HCT116 (cell line): ENCODE measurements around the gene MORF4L1. TPM values are rescaled to one million over a fixed set of nuclear protein-coding genes. Genes with fewer than 3 reads are reported as not detected.

ENCODE experiments used
- ATAC-seq: fragments of 200-7000 bp; cut with Tn5 transposase; 2 replicates; pipeline ENCODE4 v1.9.1; 2020; ENCODE audit warnings: mild to moderate bottlenecking, moderate library complexity
- BruUV-seq: library from RNA; stranded (reverse); fragments of 400-500 nt; replicated peaks from 2 replicates; lab custom pipeline; 2021; lab: Mats Ljungman, UMichigan
- CTCF ChIA-PET: fragments of 300-600 bp; sonication (Branson Sonifier 250); formaldehyde crosslinking; loops from one replicate; lab custom pipeline; 2021; ENCODE audit warnings: antibody characterized with exemption; lab: Charles Lee
- POLR2A ChIA-PET: fragments of 300-600, 350-600 bp; sonication (Branson Sonifier 250); formaldehyde crosslinking; loops from one replicate; lab custom pipeline; 2021; ENCODE audit warnings: antibody characterized with exemption; lab: Charles Lee
- RAD21 ChIA-PET, 2 experiments: fragments of 300-600 bp; sonication (Branson Sonifier 250); formaldehyde crosslinking; loops; one replicate each; lab custom pipeline; 2023; ENCODE audit warnings: low total read pairs in 2 of 2; ENCODE audit not compliant: uncharacterized antibody in 2 of 2, unreplicated experiment in 2 of 2, low non-redundant PET in 1 of 2; lab: Charles Lee
- DNase-seq: peaks from one replicate; pipeline ENCODE4 v3.0.0-alpha.2; 2010; ENCODE audit warnings: low read depth, low spot score
- H2AFZ ChIP-seq: fragments of 200-600 bp; shearing (Covaris generic), sonication (generic); 2 replicates; pipeline ENCODE4 v1.6.1; 2017; ENCODE audit warnings: low read depth, mixed run types, mixed read lengths, antibody characterized with exemption, low read length; ENCODE audit not compliant: poor library complexity, severe bottlenecking
- H3K27ac ChIP-seq: 2 replicates; pipeline ENCODE4 v1.5.1; 2012; ENCODE audit warnings: low read depth, low read length
- H3K27me3 ChIP-seq: fragments of 200-600 bp; sonication (generic); 2 replicates; pipeline ENCODE4 v1.6.1; 2016; ENCODE audit warnings: mixed run types, low read length, mixed read lengths; ENCODE audit not compliant: insufficient read depth
- H3K36me3 ChIP-seq, 2 experiments: fragments of 200-500 bp in 1 of 2; fragments of 200-600 bp in 1 of 2; sonication (Bioruptor generic) in 1 of 2; sonication (generic) in 1 of 2; 2 replicates each; pipeline versions ENCODE4 v1.5.1 to v1.6.1; 2014 to 2016; ENCODE audit warnings: low read length in 2 of 2, inconsistent platforms in 1 of 2, mixed read lengths in 1 of 2, mixed run types in 1 of 2; ENCODE audit not compliant: insufficient read depth in 2 of 2, control insufficient read depth in 1 of 2
- H3K4me1 ChIP-seq, 2 experiments: fragments of 200-600 bp in 1 of 2; sonication (generic) in 1 of 2; 2 replicates each; pipeline versions ENCODE4 v1.5.1 to v1.6.1; 2012 to 2017; ENCODE audit warnings: low read length in 2 of 2, inconsistent platforms in 1 of 2, mild to moderate bottlenecking in 1 of 2, mixed read lengths in 1 of 2, mixed run types in 1 of 2, moderate library complexity in 1 of 2; ENCODE audit not compliant: insufficient read depth in 2 of 2, control insufficient read depth in 1 of 2
- H3K4me2 ChIP-seq: fragments of 200-600 bp; sonication (generic); 2 replicates; pipeline ENCODE4 v1.6.1; 2017; ENCODE audit warnings: mixed run types, low read length, mixed read lengths
- H3K4me3 ChIP-seq, 2 experiments: fragments of 200-600 bp in 1 of 2; sonication (generic) in 1 of 2; replicated peaks in 1 of 2; 2 replicates each; pipeline ENCODE4 v1.5.1; 2011 to 2016; ENCODE audit warnings: low read length in 2 of 2, control low read depth in 1 of 2, low read depth in 1 of 2, mild to moderate bottlenecking in 1 of 2, mixed read lengths in 1 of 2, mixed run types in 1 of 2
- H3K79me2 ChIP-seq: fragments of 200-600 bp; sonication (generic); 2 replicates; pipeline ENCODE4 v1.6.1; 2017; ENCODE audit warnings: mild to moderate bottlenecking, mixed run types, low read length, moderate library complexity, mixed read lengths; ENCODE audit not compliant: insufficient read depth
- H3K9ac ChIP-seq: fragments of 200-600 bp; sonication (generic); 2 replicates; pipeline ENCODE4 v1.6.1; 2016; ENCODE audit warnings: low read length, mixed read lengths
- H3K9me2 ChIP-seq: fragments of 200-600 bp; sonication (generic), shearing (Covaris generic); 2 replicates; pipeline ENCODE4 v1.6.1; 2017; ENCODE audit warnings: mixed run types, mild to moderate bottlenecking, moderate library complexity; ENCODE audit not compliant: insufficient read depth
- H3K9me3 ChIP-seq, 2 experiments: fragments of 200-500 bp in 1 of 2; fragments of 200-600 bp in 1 of 2; sonication (Bioruptor generic) in 1 of 2; sonication (generic) in 1 of 2; 2 replicates each; pipeline ENCODE4 v1.6.1; 2014 to 2017; ENCODE audit warnings: low read length in 2 of 2, mixed read lengths in 2 of 2, inconsistent platforms in 1 of 2, low read depth in 1 of 2, mild to moderate bottlenecking in 1 of 2, mixed run types in 1 of 2, moderate library complexity in 1 of 2; ENCODE audit not compliant: control insufficient read depth in 1 of 2, insufficient read depth in 1 of 2
- H4K20me1 ChIP-seq: fragments of 200-600 bp; sonication (generic), shearing (Covaris generic); 2 replicates; pipeline ENCODE4 v1.6.1; 2017; ENCODE audit warnings: mixed run types, mild to moderate bottlenecking, moderate library complexity; ENCODE audit not compliant: insufficient read depth
- CBX3 ChIP-seq: IDR thresholded peaks from 2 replicates; pipeline ENCODE4 v1.6.1; 2012; ENCODE audit warnings: low read depth
- CEBPB ChIP-seq: IDR thresholded peaks from 2 replicates; pipeline ENCODE4 v1.6.1; 2012; ENCODE audit warnings: low read depth
- CTCF ChIP-seq, 3 experiments: fragments of 200-600 bp in 1 of 3; sonication (generic) in 1 of 3; IDR thresholded peaks in 2 of 3; conservative IDR thresholded peaks in 1 of 3; 2 replicates each; pipeline ENCODE4 v1.5.1; 2012 to 2017; ENCODE audit warnings: low read depth in 2 of 3, low read length in 2 of 3, antibody characterized with exemption in 1 of 3, borderline replicate concordance in 1 of 3, control low read depth in 1 of 3, mild to moderate bottlenecking in 1 of 3, mixed read lengths in 1 of 3, mixed run types in 1 of 3, moderate library complexity in 1 of 3; ENCODE audit not compliant: insufficient read depth in 1 of 3
- EGR1 ChIP-seq: IDR thresholded peaks from 2 replicates; pipeline ENCODE4 v1.6.1; 2012; ENCODE audit warnings: low read depth
- MAX ChIP-seq: IDR thresholded peaks from 2 replicates; pipeline ENCODE4 v1.6.1; 2012
- POLR2A ChIP-seq: IDR thresholded peaks from 2 replicates; pipeline ENCODE4 v1.7.0; 2011; ENCODE audit warnings: borderline replicate concordance; ENCODE audit not compliant: insufficient read depth, insufficient read length; ENCODE audit errors: extremely low read depth
- POLR2AphosphoS5 ChIP-seq: IDR thresholded peaks from 2 replicates; pipeline ENCODE4 v1.6.1; 2011; ENCODE audit warnings: mild to moderate bottlenecking, low read depth, low read length, moderate library complexity
- SIN3A ChIP-seq: IDR thresholded peaks from 2 replicates; pipeline ENCODE4 v1.6.1; 2012; ENCODE audit warnings: low read depth
- YY1 ChIP-seq: IDR thresholded peaks from 2 replicates; pipeline ENCODE4 v1.6.1; 2011; ENCODE audit warnings: low read length, low read depth, moderate library complexity, mild to moderate bottlenecking; ENCODE audit not compliant: insufficient replicate concordance; ENCODE audit errors: extremely low read depth
- intact Hi-C: fragments of 100-400 bp; cut with micrococcal nuclease; formaldehyde crosslinking; loops from 2 replicates; pipeline ENCODE4 v1.10.0; 2022
- total RNA-seq: library from RNA; stranded (reverse); gene quantifications from one replicate; pipeline ENCODE4 v1.2.1, GENCODE V29; 2021; ENCODE audit not compliant: unreplicated experiment

MORF4L1 gene
- total RNA-seq, 1 experiment from 2014 or later, result 273 TPM

- Histone ChIP-seq H3K9ac (peak overlapping the region; percentile 100), H3K36me3 (no peaks in the 10 kb centered on the region), H3K9me3 (no peaks in the 10 kb centered on the region), H3K27me3 (no peaks in the 10 kb centered on the region), H3K4me1 (peaks cover 19 to 36% of the 10 kb centered on the region in 2 experiments; a peak in 3 of 4 replicates), H4K20me1 (peaks cover 35% of the 10 kb centered on the region; the same call in 1 of the 2 replicates), H3K4me3 (peak overlapping the region; percentile 85 to 98), H3K27ac (peak overlapping the region; percentile 98), H3K79me2 (peaks cover 51% of the 10 kb centered on the region), H3K9me2 (no peaks in the 10 kb centered on the region), H3K4me2 (peak overlapping the region; percentile 73), H2AFZ (no peak overlapping the region)
- no TSS peak for BruUV-seq
- ChIA-PET RAD21 (interaction anchor here in 1 of 2 experiments (0.7 kb wide), 1 partner anchor 195 kb away, joined by 3 read pairs; no protein-coding TSS in a partner anchor), CTCF (interaction anchor here (0.7 to 1.8 kb wide), 9 partner anchors 10 to 118 kb away, joined by 3 to 6 read pairs (median 4); partner anchors contain the start of gene ADAMTS7), POLR2A (interaction anchor here (0.7 to 0.8 kb wide), 4 partner anchors 12 to 388 kb away, joined by 3 to 6 read pairs (median 4); no protein-coding TSS in a partner anchor)
- DNase-seq, result peak; percentile 77
- intact Hi-C loops, result loop anchor here (5.0 kb wide), 1 partner anchor 116 kb away; no protein-coding TSS in a partner anchor
- TF ChIP-seq CBX3, result peak; percentile 71
- TF ChIP-seq YY1, result peak; percentile 98
- peak; percentile 63; the same call in 1 of the 2 replicates for TF ChIP-seq SIN3A
- no peak for TF ChIP-seq CEBPB
- peak; percentile 20 to 46 (median 45); a peak in 4 of 6 replicates for TF ChIP-seq CTCF (IDR thresholded peaks at IDR 0.05 in 2 of 3, conservative IDR thresholded peaks at IDR 0.05 in 1 of 3; ENCODE audit: borderline replicate concordance in 1 of 3, insufficient read depth in 1 of 3, low read depth in 2 of 3, low read length in 2 of 3)
- peak; percentile 87 for TF ChIP-seq EGR1
- TF ChIP-seq POLR2AphosphoS5, result peak; percentile 73
- peak; percentile 77 for TF ChIP-seq MAX
- no peak for TF ChIP-seq POLR2A
- peak; percentile 77 for ATAC-seq
Observed at GRCh38 chr15:78872972-78873792, 492 bp downstream of the MORF4L1 start.
